ENCODE measurements around the gene SLC29A2. TPM values are rescaled to one million over a fixed set of nuclear protein-coding genes. Genes with fewer than 3 reads are reported as not detected.
"Not testable (repeated sequence)": the region's sequence is repeated elsewhere in the genome, so short reads cannot be mapped to it uniquely, and the experiment has no call there.

Gene SLC29A2
- total RNA-seq, 1 experiment from 2014 or later: 30.3 TPM

DNA sequence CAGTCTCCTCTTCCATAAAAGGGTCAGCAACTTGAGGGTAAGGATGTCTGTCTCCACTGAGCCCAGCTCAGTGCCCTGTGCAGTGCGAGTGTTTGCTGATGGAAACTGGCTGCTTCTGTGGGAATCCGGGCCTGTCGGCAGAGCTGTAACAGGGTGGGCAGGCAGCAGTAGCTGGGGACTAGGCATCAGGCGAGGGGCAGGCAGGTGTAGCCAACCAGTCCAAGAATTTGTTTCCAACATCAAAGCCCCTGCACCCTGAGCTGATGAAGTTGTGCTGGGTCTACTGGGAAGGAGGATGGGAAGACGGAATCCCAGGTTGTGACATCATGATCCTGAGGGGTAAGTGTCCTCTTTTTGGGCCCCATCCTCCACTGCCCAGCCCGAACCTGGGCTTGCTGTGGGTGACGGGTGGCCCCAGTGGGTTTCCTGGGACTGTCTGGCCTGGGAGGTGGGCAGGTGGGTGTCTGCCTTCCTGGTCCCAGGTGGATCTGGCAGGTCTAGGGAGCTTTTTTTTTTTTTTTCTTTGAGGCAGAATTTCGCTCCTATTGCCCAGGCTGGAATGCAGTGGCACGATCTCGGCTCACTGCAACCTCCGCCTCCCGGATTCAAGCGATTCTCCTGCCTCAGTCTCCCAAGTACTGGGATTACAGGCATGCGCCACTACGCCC is 11.0 kb downstream of the SLC29A2 start:
- Histone ChIP-seq H3K4me3 (ENCODE audit: low read depth, low read length) (no peak overlapping the region), H3K36me3 (ENCODE audit: control insufficient read depth, insufficient read depth, low read length) (peaks cover 9% of the 10 kb centered on the region), H3K27me3 (replicated peaks; ENCODE audit: control insufficient read depth, insufficient read depth, low read length) (no peaks in the 10 kb centered on the region), H3K4me1 (peaks cover 9% of the 10 kb centered on the region), H3K9me3 (no peaks in the 10 kb centered on the region)
- Mint-ChIP-seq H3K27me3 (ENCODE audit: insufficient read depth, unreplicated experiment) (no peaks in the 10 kb centered on the region), H3K4me3 (ENCODE audit: unreplicated experiment) (no peak overlapping the region), H3K9me3 (ENCODE audit: unreplicated experiment) (no peaks in the 10 kb centered on the region), H3K27ac (ENCODE audit: unreplicated experiment) (peak overlapping the region; percentile 32), H3K36me3 (ENCODE audit: insufficient read depth, unreplicated experiment) (peaks cover 96% of the 10 kb centered on the region), H3K4me1 (ENCODE audit: low read depth, unreplicated experiment) (peaks cover 12% of the 10 kb centered on the region)
- no TSS peak for BruUV-seq (replicated peaks)
- CTCF ChIA-PET: no interaction called here
- intact Hi-C loops (cut with micrococcal nuclease; ENCODE audit: unreplicated experiment): no loop called here
- TF ChIP-seq, protein P1, sequence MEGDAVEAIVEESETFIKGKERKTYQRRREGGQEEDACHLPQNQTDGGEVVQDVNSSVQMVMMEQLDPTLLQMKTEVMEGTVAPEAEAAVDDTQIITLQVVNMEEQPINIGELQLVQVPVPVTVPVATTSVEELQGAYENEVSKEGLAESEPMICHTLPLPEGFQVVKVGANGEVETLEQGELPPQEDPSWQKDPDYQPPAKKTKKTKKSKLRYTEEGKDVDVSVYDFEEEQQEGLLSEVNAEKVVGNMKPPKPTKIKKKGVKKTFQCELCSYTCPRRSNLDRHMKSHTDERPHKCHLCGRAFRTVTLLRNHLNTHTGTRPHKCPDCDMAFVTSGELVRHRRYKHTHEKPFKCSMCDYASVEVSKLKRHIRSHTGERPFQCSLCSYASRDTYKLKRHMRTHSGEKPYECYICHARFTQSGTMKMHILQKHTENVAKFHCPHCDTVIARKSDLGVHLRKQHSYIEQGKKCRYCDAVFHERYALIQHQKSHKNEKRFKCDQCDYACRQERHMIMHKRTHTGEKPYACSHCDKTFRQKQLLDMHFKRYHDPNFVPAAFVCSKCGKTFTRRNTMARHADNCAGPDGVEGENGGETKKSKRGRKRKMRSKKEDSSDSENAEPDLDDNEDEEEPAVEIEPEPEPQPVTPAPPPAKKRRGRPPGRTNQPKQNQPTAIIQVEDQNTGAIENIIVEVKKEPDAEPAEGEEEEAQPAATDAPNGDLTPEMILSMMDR (IDR thresholded peaks at IDR 0.05; ENCODE audit: insufficient read depth in 1 of 2, low read depth in 1 of 2, low read length in 1 of 2, severe bottlenecking in 1 of 2, unreplicated experiment in 1 of 2): no peak
- DNase-seq: peak in 1 of 2 experiments; percentile 33
- POLR2A ChIA-PET: interaction anchor here (0.6 kb wide), 2 partner anchors 11 to 23 kb away, joined by 4 to 5 read pairs; no protein-coding TSS in a partner anchor

DNA sequence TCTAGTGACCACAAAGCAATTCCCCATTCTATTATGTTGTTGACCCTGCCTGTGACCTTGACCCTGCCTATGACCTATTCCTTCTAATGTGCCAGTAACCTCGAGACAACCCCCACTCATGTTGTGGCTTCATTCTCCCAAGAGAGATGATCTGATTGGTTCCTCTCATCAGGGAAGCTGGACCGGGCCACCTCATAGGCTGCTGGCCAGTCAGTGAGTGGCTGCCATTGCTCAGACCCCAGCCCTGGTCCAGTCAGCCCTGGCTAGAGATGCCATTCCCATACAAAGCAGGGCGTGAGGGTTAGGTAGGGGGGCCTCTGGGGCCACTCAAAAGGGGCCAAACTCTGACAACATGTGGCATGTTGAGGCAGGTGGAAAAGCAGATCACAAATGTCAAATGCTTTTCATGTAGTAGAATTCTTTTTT is 11.9 kb downstream of the SLC29A2 start:
- Histone ChIP-seq H3K9me3 (no peaks in the 10 kb centered on the region), H3K4me1 (peaks cover 9% of the 10 kb centered on the region), H3K36me3 (ENCODE audit: control insufficient read depth, insufficient read depth, low read length) (peaks cover 9% of the 10 kb centered on the region), H3K27me3 (replicated peaks; ENCODE audit: control insufficient read depth, insufficient read depth, low read length) (no peaks in the 10 kb centered on the region), H3K4me3 (ENCODE audit: low read depth, low read length) (no peak overlapping the region)
- no peaks in the 10 kb centered on the region for H3K27me3 Mint-ChIP-seq (ENCODE audit: insufficient read depth, unreplicated experiment)
- H3K4me1 Mint-ChIP-seq (ENCODE audit: low read depth, unreplicated experiment): peaks cover 12% of the 10 kb centered on the region
- ChIA-PET POLR2A (no interaction called here), CTCF (no interaction called here)
- peak in 1 of 2 experiments; percentile 50 for DNase-seq
- H3K9me3 Mint-ChIP-seq (ENCODE audit: unreplicated experiment): no peaks in the 10 kb centered on the region
- H3K4me3 Mint-ChIP-seq (ENCODE audit: unreplicated experiment): no peak overlapping the region
- no peak overlapping the region for H3K27ac Mint-ChIP-seq (ENCODE audit: unreplicated experiment)
- BruUV-seq (replicated peaks): no TSS peak
- TF ChIP-seq, protein P1 (IDR thresholded peaks at IDR 0.05; ENCODE audit: insufficient read depth in 1 of 2, low read depth in 1 of 2, low read length in 1 of 2, severe bottlenecking in 1 of 2, unreplicated experiment in 1 of 2): no peak
- H3K36me3 Mint-ChIP-seq (ENCODE audit: insufficient read depth, unreplicated experiment): peaks cover 92% of the 10 kb centered on the region
- intact Hi-C loops (cut with micrococcal nuclease; ENCODE audit: unreplicated experiment): no loop called here

DNA sequence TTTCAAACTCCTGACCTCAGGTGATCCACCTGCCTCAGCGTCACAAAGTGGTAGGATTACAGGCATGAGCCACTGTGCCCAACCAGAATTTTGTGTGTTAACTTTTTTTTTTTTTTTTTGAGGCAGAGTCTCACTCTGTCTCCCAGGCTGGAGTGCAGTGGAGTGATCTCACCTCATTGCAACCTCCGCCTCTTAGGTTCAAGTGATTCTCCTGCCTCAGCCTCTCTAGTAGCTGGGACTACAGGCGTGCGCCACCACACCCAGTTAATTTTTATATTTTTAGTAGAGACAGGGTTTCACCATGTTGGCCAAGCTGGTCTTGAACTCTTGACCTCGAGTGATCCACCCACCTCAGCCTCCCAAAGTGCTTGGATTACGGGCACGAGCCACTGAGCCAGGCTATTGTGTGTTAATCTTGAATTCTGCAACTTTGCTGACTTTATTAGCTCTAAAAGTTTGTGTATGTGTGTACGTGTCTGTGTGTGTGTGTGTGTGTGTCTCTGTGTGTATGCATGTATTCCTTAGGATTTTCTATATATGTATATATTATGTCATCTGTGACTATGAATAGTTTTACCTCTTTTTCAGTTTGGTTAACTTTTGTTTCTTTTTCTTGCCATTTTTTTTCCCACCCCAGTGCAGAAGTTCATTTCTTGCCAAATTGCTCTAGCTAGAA is 20.9 kb downstream of the SLC29A2 start:
- POLR2A ChIA-PET: interaction anchor here (0.6 to 1.1 kb wide), 2 partner anchors 12 to 376 kb away, joined by 3 read pairs; no protein-coding TSS in a partner anchor
- H3K36me3 ChIP-seq (ENCODE audit: control insufficient read depth, insufficient read depth, low read length); H3K27me3 Mint-ChIP-seq (ENCODE audit: insufficient read depth, unreplicated experiment); H3K27me3 ChIP-seq (replicated peaks; ENCODE audit: control insufficient read depth, insufficient read depth, low read length); DNase-seq; H3K9me3 Mint-ChIP-seq (ENCODE audit: unreplicated experiment); H3K9me3 ChIP-seq: not testable (repeated sequence)
- H3K27ac Mint-ChIP-seq (ENCODE audit: unreplicated experiment): peak overlapping the region; percentile 94
- H3K36me3 Mint-ChIP-seq (ENCODE audit: insufficient read depth, unreplicated experiment): peaks cover 68% of the 10 kb centered on the region
- H3K4me3 Mint-ChIP-seq (ENCODE audit: unreplicated experiment): peak overlapping the region; percentile 77
- Histone ChIP-seq H3K4me3 (ENCODE audit: low read depth, low read length) (peak overlapping the region; percentile 19), H3K4me1 (peaks cover 57% of the 10 kb centered on the region)
- intact Hi-C loops (cut with micrococcal nuclease; ENCODE audit: unreplicated experiment): loop anchor here (2.0 to 5.0 kb wide), 2 partner anchors 20 to 298 kb away; partner anchors contain the start of genes SF3B2 and SLC29A2
- BruUV-seq (replicated peaks): TSS peak; percentile 80
- CTCF ChIA-PET: interaction anchor here (1.1 kb wide), 1 partner anchor 38 kb away, joined by 4 read pairs; no protein-coding TSS in a partner anchor
- peaks cover 46% of the 10 kb centered on the region for H3K4me1 Mint-ChIP-seq (ENCODE audit: low read depth, unreplicated experiment)

Data from Caco-2 (cell line).